NCI-H2171 treated with DMSO at 0.1 percent for 48 hours (cell line): Measurements from ENCODE around the gene FRMD7.

Experiments used
- DNase-seq: peaks from one replicate; lab custom pipeline; 2025; lab: John Stamatoyannopoulos, UW

The FRMD7 gene

GRCh38 chrX:132033166-132033565 is 94.7 kb downstream of the FRMD7 start:
- no peak for DNase-seq

DNA sequence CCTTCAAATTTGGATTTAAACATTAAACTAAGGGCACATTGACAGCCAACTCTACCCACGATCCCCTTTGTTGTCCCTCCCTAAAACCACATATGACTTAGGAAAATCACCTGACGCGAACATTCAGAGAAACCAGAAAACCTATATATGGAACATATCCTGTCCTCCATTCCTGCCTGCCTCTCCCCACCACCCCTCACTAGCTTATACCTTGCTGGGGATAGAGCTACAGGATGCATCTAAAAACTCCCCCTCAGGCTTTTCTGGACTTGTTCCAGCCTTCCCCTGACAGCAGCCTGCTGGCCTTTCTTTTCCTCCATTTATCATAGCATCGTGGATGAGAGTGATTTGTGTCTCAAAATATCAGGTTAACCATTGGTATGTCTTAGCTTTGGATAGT is 96.0 kb downstream of the FRMD7 start:
- DNase-seq = no peak

GRCh38 chrX:132030264-132030663 is 97.6 kb downstream of the FRMD7 start:
- no peak for DNase-seq
